ENCODE results near the gene PRKCE. TPM values are rescaled to one million over a fixed set of nuclear protein-coding genes. Genes with fewer than 3 reads are reported as not detected.

Gene PRKCE
- total RNA-seq, 1 experiment from 2014 or later = 4.4 TPM

DNA sequence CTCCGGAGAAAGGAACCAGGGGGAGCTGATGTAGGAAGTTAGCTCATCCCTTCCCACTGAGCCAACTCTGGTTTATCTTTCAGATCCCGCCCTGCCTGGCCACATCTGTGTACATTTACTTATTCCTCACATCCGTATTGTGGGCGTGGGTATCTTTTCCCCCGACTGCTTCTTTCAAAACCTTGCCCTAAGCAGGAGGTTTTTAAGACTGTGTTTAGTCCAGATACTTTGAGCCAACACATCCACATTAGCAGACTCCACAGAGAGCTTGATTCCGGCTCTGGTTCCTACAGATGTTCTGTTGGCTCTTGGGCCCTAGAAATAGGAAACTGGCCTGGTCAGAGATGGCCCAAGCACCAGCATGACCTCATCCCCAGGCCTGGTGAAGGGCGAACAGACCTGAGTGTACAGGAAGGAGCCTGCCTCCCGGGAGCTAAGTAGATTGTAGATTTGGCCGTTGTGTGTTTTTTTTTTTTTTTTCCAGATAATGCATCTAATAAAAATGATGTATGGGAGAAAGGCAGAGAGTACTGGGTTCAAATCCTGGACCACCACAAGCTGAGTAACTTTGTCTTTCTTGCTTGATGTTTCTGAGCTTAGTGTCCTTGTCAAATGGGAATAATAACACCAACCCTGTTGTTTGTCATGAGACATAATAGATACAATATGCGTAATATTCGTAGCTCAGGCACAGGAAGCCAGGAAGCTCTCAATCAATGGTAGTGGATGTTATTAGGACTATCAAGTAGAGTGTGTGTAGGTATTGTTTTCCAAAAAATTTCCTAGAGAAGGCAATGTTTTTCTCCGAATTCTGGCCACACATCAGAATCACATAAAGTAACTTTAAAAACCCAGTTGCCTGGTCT lies 92.3 kb downstream of the PRKCE start:
- CTCF ChIA-PET = interaction anchor here (1.3 kb wide), 1 partner anchor 35 kb away, joined by 3 read pairs; no protein-coding TSS in a partner anchor
- H3K4me1 ChIP-seq = no peaks in the 10 kb centered on the region
- Mint-ChIP-seq H3K4me1 (ENCODE audit: low read depth, unreplicated experiment) (no peaks in the 10 kb centered on the region), H3K4me3 (ENCODE audit: unreplicated experiment) (no peak overlapping the region), H3K27me3 (ENCODE audit: insufficient read depth, unreplicated experiment) (peaks cover 5% of the 10 kb centered on the region), H3K36me3 (ENCODE audit: insufficient read depth, unreplicated experiment) (no peaks in the 10 kb centered on the region), H3K9me3 (ENCODE audit: unreplicated experiment) (peaks cover 10% of the 10 kb centered on the region), H3K27ac (ENCODE audit: unreplicated experiment) (no peak overlapping the region)
- POLR2A ChIA-PET = no interaction called here
- H3K27me3 ChIP-seq (replicated peaks; ENCODE audit: control insufficient read depth, insufficient read depth, low read length) = no peaks in the 10 kb centered on the region
- TF ChIP-seq, protein P1, sequence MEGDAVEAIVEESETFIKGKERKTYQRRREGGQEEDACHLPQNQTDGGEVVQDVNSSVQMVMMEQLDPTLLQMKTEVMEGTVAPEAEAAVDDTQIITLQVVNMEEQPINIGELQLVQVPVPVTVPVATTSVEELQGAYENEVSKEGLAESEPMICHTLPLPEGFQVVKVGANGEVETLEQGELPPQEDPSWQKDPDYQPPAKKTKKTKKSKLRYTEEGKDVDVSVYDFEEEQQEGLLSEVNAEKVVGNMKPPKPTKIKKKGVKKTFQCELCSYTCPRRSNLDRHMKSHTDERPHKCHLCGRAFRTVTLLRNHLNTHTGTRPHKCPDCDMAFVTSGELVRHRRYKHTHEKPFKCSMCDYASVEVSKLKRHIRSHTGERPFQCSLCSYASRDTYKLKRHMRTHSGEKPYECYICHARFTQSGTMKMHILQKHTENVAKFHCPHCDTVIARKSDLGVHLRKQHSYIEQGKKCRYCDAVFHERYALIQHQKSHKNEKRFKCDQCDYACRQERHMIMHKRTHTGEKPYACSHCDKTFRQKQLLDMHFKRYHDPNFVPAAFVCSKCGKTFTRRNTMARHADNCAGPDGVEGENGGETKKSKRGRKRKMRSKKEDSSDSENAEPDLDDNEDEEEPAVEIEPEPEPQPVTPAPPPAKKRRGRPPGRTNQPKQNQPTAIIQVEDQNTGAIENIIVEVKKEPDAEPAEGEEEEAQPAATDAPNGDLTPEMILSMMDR (IDR thresholded peaks at IDR 0.05; ENCODE audit: insufficient read depth in 1 of 2, low read depth in 1 of 2, low read length in 1 of 2, severe bottlenecking in 1 of 2, unreplicated experiment in 1 of 2) = no peak
- H3K9me3 ChIP-seq = peaks cover 7% of the 10 kb centered on the region; the same call in 1 of the 2 replicates
- intact Hi-C loops (cut with micrococcal nuclease; ENCODE audit: unreplicated experiment) = no loop called here
- no TSS peak for BruUV-seq (replicated peaks)
- no peaks in the 10 kb centered on the region for H3K36me3 ChIP-seq (ENCODE audit: control insufficient read depth, insufficient read depth, low read length)
- H3K4me3 ChIP-seq (ENCODE audit: low read depth, low read length) = no peak overlapping the region
- DNase-seq = no peak

DNA sequence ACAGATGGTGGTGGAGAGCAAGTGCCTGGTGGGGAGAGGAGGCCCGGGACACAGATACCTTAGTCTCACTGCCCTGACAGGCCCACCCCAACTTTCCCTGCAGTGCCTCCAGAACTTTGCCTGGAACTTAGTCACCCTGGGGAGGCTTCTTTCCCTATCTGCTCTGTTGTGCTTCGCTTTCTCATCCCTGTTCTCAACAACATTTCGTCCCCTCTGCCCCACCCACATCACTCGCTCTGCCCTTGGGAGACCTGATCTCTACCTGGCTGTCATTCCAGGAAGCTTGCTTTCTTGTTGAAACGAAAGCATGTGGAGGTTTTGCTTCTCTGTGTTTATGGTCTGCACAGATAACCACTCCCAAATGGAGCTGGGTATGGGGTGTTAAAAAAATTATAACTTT lies 93.8 kb downstream of the PRKCE start:
- Mint-ChIP-seq H3K4me1 (ENCODE audit: low read depth, unreplicated experiment) (no peaks in the 10 kb centered on the region), H3K27ac (ENCODE audit: unreplicated experiment) (no peak overlapping the region), H3K9me3 (ENCODE audit: unreplicated experiment) (peaks cover 10% of the 10 kb centered on the region), H3K4me3 (ENCODE audit: unreplicated experiment) (no peak overlapping the region), H3K27me3 (ENCODE audit: insufficient read depth, unreplicated experiment) (peaks cover 5% of the 10 kb centered on the region), H3K36me3 (ENCODE audit: insufficient read depth, unreplicated experiment) (no peaks in the 10 kb centered on the region)
- Histone ChIP-seq H3K9me3 (peaks cover 7% of the 10 kb centered on the region; the same call in 1 of the 2 replicates), H3K4me1 (no peaks in the 10 kb centered on the region), H3K36me3 (ENCODE audit: control insufficient read depth, insufficient read depth, low read length) (no peaks in the 10 kb centered on the region), H3K27me3 (replicated peaks; ENCODE audit: control insufficient read depth, insufficient read depth, low read length) (no peaks in the 10 kb centered on the region), H3K4me3 (ENCODE audit: low read depth, low read length) (no peak overlapping the region)
- ChIA-PET CTCF (no interaction called here), POLR2A (no interaction called here)
- DNase-seq = no peak
- intact Hi-C loops (cut with micrococcal nuclease; ENCODE audit: unreplicated experiment) = no loop called here
- no TSS peak for BruUV-seq (replicated peaks)
- TF ChIP-seq, protein P1 (IDR thresholded peaks at IDR 0.05; ENCODE audit: insufficient read depth in 1 of 2, low read depth in 1 of 2, low read length in 1 of 2, severe bottlenecking in 1 of 2, unreplicated experiment in 1 of 2) = no peak

DNA sequence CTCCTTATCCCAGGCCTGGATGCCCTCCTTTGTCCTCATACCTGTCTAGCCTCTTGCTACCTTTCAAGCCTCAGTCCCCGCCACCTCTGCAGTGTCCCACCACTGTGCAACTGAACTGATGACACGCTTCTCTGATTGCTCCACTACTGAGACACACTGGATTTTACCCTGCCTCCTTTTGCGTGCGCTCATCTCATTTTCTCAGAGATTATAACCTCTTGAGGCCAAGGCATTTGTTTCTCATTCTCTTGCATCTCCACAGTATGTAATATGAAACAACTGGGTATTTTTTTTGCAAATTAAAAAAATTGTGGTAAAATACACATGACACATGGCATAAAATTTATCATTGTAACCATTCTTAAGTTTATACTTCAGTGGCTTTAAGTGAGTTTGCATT lies 95.4 kb downstream of the PRKCE start:
- Histone ChIP-seq H3K36me3 (ENCODE audit: control insufficient read depth, insufficient read depth, low read length) (no peaks in the 10 kb centered on the region), H3K9me3 (peaks cover 7% of the 10 kb centered on the region; the same call in 1 of the 2 replicates), H3K4me1 (no peaks in the 10 kb centered on the region), H3K4me3 (ENCODE audit: low read depth, low read length) (no peak overlapping the region), H3K27me3 (replicated peaks; ENCODE audit: control insufficient read depth, insufficient read depth, low read length) (no peaks in the 10 kb centered on the region)
- H3K4me3 Mint-ChIP-seq (ENCODE audit: unreplicated experiment) = no peak overlapping the region
- H3K9me3 Mint-ChIP-seq (ENCODE audit: unreplicated experiment) = peaks cover 10% of the 10 kb centered on the region
- no peaks in the 10 kb centered on the region for H3K36me3 Mint-ChIP-seq (ENCODE audit: insufficient read depth, unreplicated experiment)
- BruUV-seq (replicated peaks) = no TSS peak
- TF ChIP-seq, protein P1 (IDR thresholded peaks at IDR 0.05; ENCODE audit: insufficient read depth in 1 of 2, low read depth in 1 of 2, low read length in 1 of 2, severe bottlenecking in 1 of 2, unreplicated experiment in 1 of 2) = no peak
- no peak overlapping the region for H3K27ac Mint-ChIP-seq (ENCODE audit: unreplicated experiment)
- DNase-seq = no peak
- peaks cover 5% of the 10 kb centered on the region for H3K27me3 Mint-ChIP-seq (ENCODE audit: insufficient read depth, unreplicated experiment)
- intact Hi-C loops (cut with micrococcal nuclease; ENCODE audit: unreplicated experiment) = no loop called here
- no peaks in the 10 kb centered on the region for H3K4me1 Mint-ChIP-seq (ENCODE audit: low read depth, unreplicated experiment)
- ChIA-PET CTCF (no interaction called here), POLR2A (no interaction called here)

Data from Caco-2 (cell line).